DND-41 (cell line): ENCODE data around the gene COL4A1.

Experiments
- ATAC-seq: fragments of 200-7000 bp; cut with Tn5 transposase; 3 replicates; pipeline ENCODE4 v1.9.1; 2021; ENCODE audit warnings: low read depth; ENCODE audit not compliant: insufficient read depth
- DNase-seq: peaks from one replicate; pipeline ENCODE4 v3.0.0-alpha.2; 2020
- H2AFZ ChIP-seq: 2 replicates; pipeline ENCODE4 v1.6.0; 2012; ENCODE audit warnings: low read depth, low read length
- H3K27ac ChIP-seq: 2 replicates; pipeline ENCODE4 v1.5.1; 2012; ENCODE audit warnings: low read length, inconsistent platforms
- H3K27me3 ChIP-seq: fragments of 200-600 bp; sonication (generic); 2 replicates; pipeline ENCODE4 v1.6.0; 2012; ENCODE audit warnings: low read length, mild to moderate bottlenecking, inconsistent platforms; ENCODE audit not compliant: insufficient read depth, poor library complexity
- H3K36me3 ChIP-seq: 2 replicates; pipeline ENCODE4 v1.5.1; 2012; ENCODE audit warnings: low read length, inconsistent platforms; ENCODE audit not compliant: insufficient read depth
- H3K4me1 ChIP-seq: 2 replicates; pipeline ENCODE4 v1.5.1; 2012; ENCODE audit warnings: mild to moderate bottlenecking, low read length; ENCODE audit not compliant: insufficient read depth
- H3K4me2 ChIP-seq: 2 replicates; pipeline ENCODE4 v1.6.0; 2012; ENCODE audit warnings: mild to moderate bottlenecking, moderate library complexity, low read length, inconsistent platforms; ENCODE audit not compliant: insufficient read depth
- H3K4me3 ChIP-seq, 2 experiments: fragments of 200-600 bp in 1 of 2; shearing (Covaris generic) in 1 of 2; 2 replicates each; pipeline ENCODE4 v1.5.1; 2012 to 2016; ENCODE audit warnings: inconsistent platforms in 2 of 2, low read length in 2 of 2, mild to moderate bottlenecking in 2 of 2, low read depth in 1 of 2, moderate library complexity in 1 of 2
- H3K79me2 ChIP-seq: 2 replicates; pipeline ENCODE4 v1.6.0; 2012; ENCODE audit warnings: low read length, inconsistent platforms; ENCODE audit not compliant: insufficient read depth
- H3K9ac ChIP-seq: 2 replicates; pipeline ENCODE4 v1.6.0; 2012; ENCODE audit warnings: low read depth, mild to moderate bottlenecking, inconsistent platforms, low read length, moderate library complexity
- H3K9me3 ChIP-seq: 2 replicates; pipeline ENCODE4 v1.5.1; 2012; ENCODE audit warnings: low read length, moderate library complexity, mild to moderate bottlenecking, inconsistent platforms; ENCODE audit not compliant: insufficient read depth, severe bottlenecking
- H4K20me1 ChIP-seq: 2 replicates; pipeline ENCODE4 v1.6.0; 2012; ENCODE audit warnings: low read length; ENCODE audit not compliant: insufficient read depth
- CTCF ChIP-seq: IDR thresholded peaks from 2 replicates; pipeline ENCODE4 v1.5.1; 2012; ENCODE audit warnings: borderline replicate concordance, low read length, moderate library complexity, mild to moderate bottlenecking; ENCODE audit not compliant: poor library complexity, severe bottlenecking; ENCODE audit errors: extremely low read depth
- EZH2 ChIP-seq: IDR thresholded peaks from 3 replicates; pipeline ENCODE4 v1.6.1; 2012; ENCODE audit warnings: borderline replicate concordance, low read depth, mild to moderate bottlenecking, moderate library complexity, low read length, inconsistent platforms; ENCODE audit not compliant: severe bottlenecking

The COL4A1 gene

GRCh38 chr13:110266983-110267382 is 40.0 kb downstream of the COL4A1 start:
- H3K4me2 ChIP-seq: no peak overlapping the region
- H3K9me3 ChIP-seq: no peaks in the 10 kb centered on the region
- ATAC-seq (no peak), DNase-seq (no peak)
- H3K27ac ChIP-seq: no peak overlapping the region
- H3K27me3 ChIP-seq: peaks cover 65% of the 10 kb centered on the region
- no peak overlapping the region for H3K4me3 ChIP-seq
- H2AFZ ChIP-seq: no peak overlapping the region
- TF ChIP-seq EZH2: no peak
- no peak for TF ChIP-seq CTCF
- no peaks in the 10 kb centered on the region for H3K79me2 ChIP-seq
- no peaks in the 10 kb centered on the region for H3K36me3 ChIP-seq
- H3K4me1 ChIP-seq: no peaks in the 10 kb centered on the region
- H4K20me1 ChIP-seq: peaks cover 6% of the 10 kb centered on the region
- no peak overlapping the region for H3K9ac ChIP-seq

GRCh38 chr13:110266431-110266809 is 40.5 kb downstream of the COL4A1 start:
- no peak for DNase-seq
- Histone ChIP-seq H3K27me3 (peaks cover 64% of the 10 kb centered on the region), H3K79me2 (no peaks in the 10 kb centered on the region), H2AFZ (no peak overlapping the region), H3K4me1 (no peaks in the 10 kb centered on the region), H3K9me3 (no peaks in the 10 kb centered on the region), H3K27ac (no peak overlapping the region), H3K9ac (no peak overlapping the region), H4K20me1 (peaks cover 6% of the 10 kb centered on the region), H3K4me2 (no peak overlapping the region), H3K4me3 (no peak overlapping the region), H3K36me3 (no peaks in the 10 kb centered on the region)
- ATAC-seq: no peak
- TF ChIP-seq CTCF (no peak), EZH2 (no peak)

GRCh38 chr13:110265682-110266430 is 41.1 kb downstream of the COL4A1 start:
- no peak overlapping the region for H3K4me3 ChIP-seq
- DNase-seq (no peak), ATAC-seq (no peak)
- no peaks in the 10 kb centered on the region for H3K4me1 ChIP-seq
- H4K20me1 ChIP-seq: peaks cover 6% of the 10 kb centered on the region
- no peak overlapping the region for H3K4me2 ChIP-seq
- no peak for TF ChIP-seq EZH2
- no peak for TF ChIP-seq CTCF
- no peak overlapping the region for H3K9ac ChIP-seq
- H3K27ac ChIP-seq: no peak overlapping the region
- peaks cover 62% of the 10 kb centered on the region for H3K27me3 ChIP-seq
- no peaks in the 10 kb centered on the region for H3K36me3 ChIP-seq
- no peaks in the 10 kb centered on the region for H3K9me3 ChIP-seq
- no peaks in the 10 kb centered on the region for H3K79me2 ChIP-seq
- H2AFZ ChIP-seq: no peak overlapping the region

GRCh38 chr13:110265341-110265681 is 41.6 kb downstream of the COL4A1 start:
- peaks cover 56% of the 10 kb centered on the region for H3K27me3 ChIP-seq
- no peak overlapping the region for H2AFZ ChIP-seq
- no peak overlapping the region for H3K4me2 ChIP-seq
- H3K27ac ChIP-seq: no peak overlapping the region
- H3K9ac ChIP-seq: no peak overlapping the region
- H3K4me3 ChIP-seq: no peak overlapping the region
- ATAC-seq (no peak), DNase-seq (no peak)
- peaks cover 6% of the 10 kb centered on the region for H4K20me1 ChIP-seq
- H3K4me1 ChIP-seq: no peaks in the 10 kb centered on the region
- H3K79me2 ChIP-seq: no peaks in the 10 kb centered on the region
- H3K9me3 ChIP-seq: no peaks in the 10 kb centered on the region
- TF ChIP-seq CTCF (no peak), EZH2 (no peak)
- no peaks in the 10 kb centered on the region for H3K36me3 ChIP-seq
